Measurements from ENCODE around the gene MAPK1IP1L. TPM values are rescaled to one million over a fixed set of nuclear protein-coding genes. Genes with fewer than 3 reads are reported as not detected.

Gene MAPK1IP1L
- polyA plus RNA-seq, 1 of the 3 experiments (the other 2 are of a cell fraction) = 129 TPM

DNA sequence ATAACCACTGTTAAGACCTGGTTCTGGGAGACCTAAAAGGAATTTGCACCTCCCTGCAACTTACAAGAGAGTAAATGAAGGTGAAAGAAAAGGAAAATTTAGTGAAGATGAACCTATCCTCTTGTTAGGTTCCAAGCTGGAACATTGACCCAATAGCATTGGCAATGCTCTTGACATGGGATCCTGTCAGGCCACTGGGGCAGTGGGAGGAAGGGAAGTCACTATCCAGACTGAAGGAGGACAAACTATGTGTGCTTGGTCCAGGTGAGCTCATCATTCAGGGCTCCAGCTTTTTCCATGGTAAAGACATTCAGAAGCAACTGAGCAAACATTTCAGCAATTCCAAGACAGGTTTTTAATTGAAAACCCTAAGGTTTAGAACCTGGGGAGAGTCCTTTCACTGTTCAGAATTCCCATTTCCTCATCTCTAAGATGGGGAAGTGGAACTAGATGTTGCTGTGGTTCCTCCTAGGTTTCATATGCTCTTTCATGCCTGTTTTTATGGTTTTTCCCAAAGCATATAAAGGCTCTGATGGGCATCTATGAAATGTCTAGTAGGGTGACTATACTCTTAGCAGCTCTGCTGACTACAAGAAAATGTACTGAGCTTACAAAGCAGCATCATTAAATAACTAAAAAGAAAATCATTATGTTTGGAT is 33.1 kb downstream of the MAPK1IP1L start:
- H3K9ac ChIP-seq = no peak overlapping the region
- H4K20me1 ChIP-seq (ENCODE audit: insufficient read depth) = no peaks in the 10 kb centered on the region
- no peak for DNase-seq
- POLR2A ChIA-PET = no interaction called here
- H3K27me3 ChIP-seq (ENCODE audit: insufficient read depth) = no peaks in the 10 kb centered on the region
- H3K36me3 ChIP-seq (replicated peaks in 1 of 2; ENCODE audit: control insufficient read depth in 1 of 2, insufficient read depth in 2 of 2, low read length in 1 of 2) = no peaks in the 10 kb centered on the region
- no peak overlapping the region for H3K27ac ChIP-seq (ENCODE audit: low read depth in 2 of 2, low read length in 1 of 2)
- H3K4me3 ChIP-seq (ENCODE audit: low read depth in 2 of 2, low read length in 1 of 2) = no peak overlapping the region
- TF ChIP-seq ELF1 (IDR thresholded peaks at IDR 0.05) = no peak
- no peak for TF ChIP-seq MXI1 (IDR thresholded peaks at IDR 0.05; ENCODE audit: low read depth, low read length)
- no peak for TF ChIP-seq FOSL2 (IDR thresholded peaks at IDR 0.05; ENCODE audit: borderline replicate concordance, low read depth)
- TF ChIP-seq NFIC (IDR thresholded peaks at IDR 0.05; ENCODE audit: borderline replicate concordance) = no peak
- no peak for TF ChIP-seq FOXM1 (IDR thresholded peaks at IDR 0.05; ENCODE audit: low read depth)
- no peak for TF ChIP-seq EZH2phosphoT487 (IDR thresholded peaks at IDR 0.05; ENCODE audit: borderline replicate concordance, low read depth)
- TF ChIP-seq MEF2A (IDR thresholded peaks at IDR 0.05; ENCODE audit: borderline replicate concordance, low read depth) = no peak
- TF ChIP-seq JUND (IDR thresholded peaks at IDR 0.05) = no peak
- TF ChIP-seq, protein P1, sequence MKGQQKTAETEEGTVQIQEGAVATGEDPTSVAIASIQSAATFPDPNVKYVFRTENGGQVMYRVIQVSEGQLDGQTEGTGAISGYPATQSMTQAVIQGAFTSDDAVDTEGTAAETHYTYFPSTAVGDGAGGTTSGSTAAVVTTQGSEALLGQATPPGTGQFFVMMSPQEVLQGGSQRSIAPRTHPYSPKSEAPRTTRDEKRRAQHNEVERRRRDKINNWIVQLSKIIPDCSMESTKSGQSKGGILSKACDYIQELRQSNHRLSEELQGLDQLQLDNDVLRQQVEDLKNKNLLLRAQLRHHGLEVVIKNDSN (IDR thresholded peaks at IDR 0.05; ENCODE audit: borderline replicate concordance, low read depth) = no peak
- TF ChIP-seq, protein P2, sequence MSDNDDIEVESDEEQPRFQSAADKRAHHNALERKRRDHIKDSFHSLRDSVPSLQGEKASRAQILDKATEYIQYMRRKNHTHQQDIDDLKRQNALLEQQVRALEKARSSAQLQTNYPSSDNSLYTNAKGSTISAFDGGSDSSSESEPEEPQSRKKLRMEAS (IDR thresholded peaks at IDR 0.05; ENCODE audit: low read depth) = no peak
- TF ChIP-seq SMC3 (IDR thresholded peaks at IDR 0.05; ENCODE audit: low read depth, low read length) = no peak
- TF ChIP-seq TEAD4 (IDR thresholded peaks at IDR 0.05; ENCODE audit: borderline replicate concordance, insufficient read depth) = no peak
- no peak for TF ChIP-seq RCOR1 (IDR thresholded peaks at IDR 0.05; ENCODE audit: low read length)
- no peak for TF ChIP-seq GATA2 (CRISPR knock-in tag; IDR thresholded peaks at IDR 0.05)
- no peak for TF ChIP-seq TAF1 (IDR thresholded peaks at IDR 0.05; ENCODE audit: borderline replicate concordance, low read depth, low read length)
- TF ChIP-seq, protein P3, sequence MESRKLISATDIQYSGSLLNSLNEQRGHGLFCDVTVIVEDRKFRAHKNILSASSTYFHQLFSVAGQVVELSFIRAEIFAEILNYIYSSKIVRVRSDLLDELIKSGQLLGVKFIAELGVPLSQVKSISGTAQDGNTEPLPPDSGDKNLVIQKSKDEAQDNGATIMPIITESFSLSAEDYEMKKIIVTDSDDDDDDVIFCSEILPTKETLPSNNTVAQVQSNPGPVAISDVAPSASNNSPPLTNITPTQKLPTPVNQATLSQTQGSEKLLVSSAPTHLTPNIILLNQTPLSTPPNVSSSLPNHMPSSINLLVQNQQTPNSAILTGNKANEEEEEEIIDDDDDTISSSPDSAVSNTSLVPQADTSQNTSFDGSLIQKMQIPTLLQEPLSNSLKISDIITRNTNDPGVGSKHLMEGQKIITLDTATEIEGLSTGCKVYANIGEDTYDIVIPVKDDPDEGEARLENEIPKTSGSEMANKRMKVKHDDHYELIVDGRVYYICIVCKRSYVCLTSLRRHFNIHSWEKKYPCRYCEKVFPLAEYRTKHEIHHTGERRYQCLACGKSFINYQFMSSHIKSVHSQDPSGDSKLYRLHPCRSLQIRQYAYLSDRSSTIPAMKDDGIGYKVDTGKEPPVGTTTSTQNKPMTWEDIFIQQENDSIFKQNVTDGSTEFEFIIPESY (IDR thresholded peaks at IDR 0.05; ENCODE audit: borderline replicate concordance, low read depth) = no peak
- no peak overlapping the region for H2AFZ ChIP-seq (ENCODE audit: low read depth)
- no peaks in the 10 kb centered on the region for H3F3A ChIP-seq (replicated peaks; ENCODE audit: insufficient read depth)
- H3K9me2 ChIP-seq = no peaks in the 10 kb centered on the region
- no peak overlapping the region for H3K4me2 ChIP-seq
- H3K9me3 ChIP-seq = no peaks in the 10 kb centered on the region
- H3K79me2 ChIP-seq (ENCODE audit: insufficient read depth) = no peaks in the 10 kb centered on the region
- CTCF ChIA-PET = interaction anchor here (1.7 kb wide), 1 partner anchor 76 kb away, joined by 8 read pairs; no protein-coding TSS in a partner anchor
- H3K4me1 ChIP-seq (ENCODE audit: control insufficient read depth in 1 of 2, insufficient read depth in 2 of 2, low read depth in 1 of 2, low read length in 1 of 2) = no peaks in the 10 kb centered on the region
